ENCODE results near the gene NGFR.

NGFR gene

DNA sequence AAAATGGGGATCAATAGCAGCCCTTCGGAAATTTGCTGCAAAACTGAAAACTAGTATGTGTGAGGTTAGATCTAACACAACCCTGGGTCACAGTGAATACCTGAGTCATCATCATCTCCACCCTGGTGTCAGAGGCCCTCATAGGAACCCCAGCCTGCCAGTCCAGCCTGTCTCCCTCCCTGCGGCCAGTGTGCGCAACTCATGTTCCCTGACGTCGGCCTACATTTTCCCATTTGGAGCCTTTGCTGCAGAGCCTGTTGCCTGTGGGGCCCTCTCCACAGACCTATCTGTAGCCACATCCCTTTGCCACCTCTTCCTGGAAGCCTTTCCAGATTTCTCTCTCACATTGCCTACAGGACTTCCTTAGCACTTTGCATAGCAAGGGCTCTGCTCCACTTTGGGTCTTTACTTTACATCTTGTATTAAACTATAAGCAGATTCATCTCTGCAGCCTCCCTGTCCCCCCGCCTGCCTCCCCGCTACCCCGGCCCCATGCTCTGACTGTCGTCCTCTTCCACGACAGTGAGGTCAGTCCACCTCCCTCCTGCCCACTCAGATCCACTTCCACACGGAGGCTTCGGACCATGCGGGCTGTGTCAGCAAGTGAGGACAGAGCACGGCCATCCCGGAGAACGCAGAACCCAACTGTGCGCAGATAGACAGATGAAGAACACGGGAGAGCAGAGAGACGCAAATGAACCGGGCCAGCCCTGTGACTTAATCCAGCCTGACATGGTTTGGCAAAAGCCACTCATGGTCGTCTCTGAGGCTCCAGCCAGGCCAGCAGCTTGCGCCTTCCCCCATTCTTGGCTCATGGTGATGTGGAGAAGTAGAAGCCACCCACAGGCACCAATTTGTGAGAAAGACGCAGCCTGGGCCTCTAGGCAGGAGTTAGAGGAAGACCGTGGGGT, 31.0 kb downstream of the NGFR start:
- no peaks in the 10 kb centered on the region for H3K4me1 ChIP-seq (ENCODE audit: control insufficient read depth, low read length)
- no peaks in the 10 kb centered on the region for H4K20me1 ChIP-seq (ENCODE audit: control insufficient read depth, insufficient read depth, low read depth, low read length)
- H3K4me2 ChIP-seq (ENCODE audit: low read length), result no peak overlapping the region
- H3K9me2 ChIP-seq (replicated peaks; ENCODE audit: control insufficient read depth, low read length), result no peaks in the 10 kb centered on the region
- no peaks in the 10 kb centered on the region for H3F3A ChIP-seq (ENCODE audit: control insufficient read depth, insufficient read depth)
- no peaks in the 10 kb centered on the region for H3K36me3 ChIP-seq (ENCODE audit: control insufficient read depth, low read length)
- no peak overlapping the region for H3K4me3 ChIP-seq (ENCODE audit: low read length)
- no peak overlapping the region for H3K27ac ChIP-seq (ENCODE audit: low read depth, low read length)
- H3K27me3 ChIP-seq (ENCODE audit: control insufficient read depth, low read length), result peaks cover 3% of the 10 kb centered on the region; the same call in 1 of the 2 replicates
- no peak for TF ChIP-seq EZH2phosphoT487 (IDR thresholded peaks at IDR 0.05; ENCODE audit: borderline replicate concordance, low read length)
- no peaks in the 10 kb centered on the region for H3K79me2 ChIP-seq (ENCODE audit: control insufficient read depth, low read length)
- H3K9me3 ChIP-seq (ENCODE audit: control insufficient read depth, insufficient read depth, low read length), result no peaks in the 10 kb centered on the region

GRCh38 chr17:49527927-49528651, 33.0 kb downstream of the NGFR start:
- H3K27me3 ChIP-seq (ENCODE audit: control insufficient read depth, low read length), result peaks cover 4% of the 10 kb centered on the region; the same call in 1 of the 2 replicates

DNA sequence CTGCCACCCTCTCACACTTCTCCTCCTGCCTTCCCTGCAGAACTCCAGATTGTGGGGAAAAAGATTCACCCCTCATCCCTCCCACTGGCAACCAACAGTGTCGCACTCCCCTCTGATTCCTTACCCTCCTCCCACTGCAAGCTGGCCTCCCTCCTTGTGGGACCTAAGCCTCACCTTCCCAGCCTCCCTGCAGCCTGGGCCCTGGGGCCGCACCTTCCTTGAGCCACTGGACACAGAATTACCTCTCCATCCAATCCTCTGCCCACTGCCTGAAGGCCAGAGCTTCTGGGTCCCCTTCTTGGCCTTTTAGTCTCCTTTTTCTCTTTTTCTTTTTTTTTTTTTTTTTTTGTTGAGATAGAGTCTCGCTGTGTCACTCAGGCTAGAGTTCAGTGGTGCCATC, 33.9 kb downstream of the NGFR start:
- H4K20me1 ChIP-seq (ENCODE audit: control insufficient read depth, insufficient read depth, low read depth, low read length), result no peaks in the 10 kb centered on the region
- H3K9me2 ChIP-seq (replicated peaks; ENCODE audit: control insufficient read depth, low read length), result no peaks in the 10 kb centered on the region
- no peaks in the 10 kb centered on the region for H3K4me1 ChIP-seq (ENCODE audit: control insufficient read depth, low read length)
- TF ChIP-seq, protein P1, sequence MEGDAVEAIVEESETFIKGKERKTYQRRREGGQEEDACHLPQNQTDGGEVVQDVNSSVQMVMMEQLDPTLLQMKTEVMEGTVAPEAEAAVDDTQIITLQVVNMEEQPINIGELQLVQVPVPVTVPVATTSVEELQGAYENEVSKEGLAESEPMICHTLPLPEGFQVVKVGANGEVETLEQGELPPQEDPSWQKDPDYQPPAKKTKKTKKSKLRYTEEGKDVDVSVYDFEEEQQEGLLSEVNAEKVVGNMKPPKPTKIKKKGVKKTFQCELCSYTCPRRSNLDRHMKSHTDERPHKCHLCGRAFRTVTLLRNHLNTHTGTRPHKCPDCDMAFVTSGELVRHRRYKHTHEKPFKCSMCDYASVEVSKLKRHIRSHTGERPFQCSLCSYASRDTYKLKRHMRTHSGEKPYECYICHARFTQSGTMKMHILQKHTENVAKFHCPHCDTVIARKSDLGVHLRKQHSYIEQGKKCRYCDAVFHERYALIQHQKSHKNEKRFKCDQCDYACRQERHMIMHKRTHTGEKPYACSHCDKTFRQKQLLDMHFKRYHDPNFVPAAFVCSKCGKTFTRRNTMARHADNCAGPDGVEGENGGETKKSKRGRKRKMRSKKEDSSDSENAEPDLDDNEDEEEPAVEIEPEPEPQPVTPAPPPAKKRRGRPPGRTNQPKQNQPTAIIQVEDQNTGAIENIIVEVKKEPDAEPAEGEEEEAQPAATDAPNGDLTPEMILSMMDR (IDR thresholded peaks at IDR 0.05; ENCODE audit: low read depth, low read length, poor library complexity, severe bottlenecking), result no peak
- H3K9me3 ChIP-seq (ENCODE audit: control insufficient read depth, insufficient read depth, low read length), result no peaks in the 10 kb centered on the region
- no peak overlapping the region for H3K27ac ChIP-seq (ENCODE audit: low read depth, low read length)
- peaks cover 4% of the 10 kb centered on the region; the same call in 1 of the 2 replicates for H3K27me3 ChIP-seq (ENCODE audit: control insufficient read depth, low read length)
- H3F3A ChIP-seq (ENCODE audit: control insufficient read depth, insufficient read depth), result no peaks in the 10 kb centered on the region
- no peaks in the 10 kb centered on the region for H3K36me3 ChIP-seq (ENCODE audit: control insufficient read depth, low read length)
- no peak overlapping the region for H3K4me3 ChIP-seq (ENCODE audit: low read length)
- no peaks in the 10 kb centered on the region for H3K79me2 ChIP-seq (ENCODE audit: control insufficient read depth, low read length)
- H3K4me2 ChIP-seq (ENCODE audit: low read length), result no peak overlapping the region

More at GRCh38 chr17:49527927-49528651, 33.0 kb downstream of the NGFR start:
- Histone ChIP-seq H3F3A (ENCODE audit: control insufficient read depth, insufficient read depth) (no peaks in the 10 kb centered on the region), H3K4me1 (ENCODE audit: control insufficient read depth, low read length) (no peaks in the 10 kb centered on the region), H3K36me3 (ENCODE audit: control insufficient read depth, low read length) (no peaks in the 10 kb centered on the region), H3K4me2 (ENCODE audit: low read length) (no peak overlapping the region), H3K79me2 (ENCODE audit: control insufficient read depth, low read length) (no peaks in the 10 kb centered on the region), H4K20me1 (ENCODE audit: control insufficient read depth, insufficient read depth, low read depth, low read length) (no peaks in the 10 kb centered on the region), H3K9me2 (replicated peaks; ENCODE audit: control insufficient read depth, low read length) (no peaks in the 10 kb centered on the region), H3K4me3 (ENCODE audit: low read length) (no peak overlapping the region), H3K9me3 (ENCODE audit: control insufficient read depth, insufficient read depth, low read length) (no peaks in the 10 kb centered on the region), H3K27ac (ENCODE audit: low read depth, low read length) (no peak overlapping the region)
- no peak for TF ChIP-seq EZH2phosphoT487 (IDR thresholded peaks at IDR 0.05; ENCODE audit: borderline replicate concordance, low read length)
- TF ChIP-seq, protein P1 (IDR thresholded peaks at IDR 0.05; ENCODE audit: low read depth, low read length, poor library complexity, severe bottlenecking), result no peak
